ENCODE measurements around the gene ADAM8. TPM values are rescaled to one million over a fixed set of nuclear protein-coding genes. Genes with fewer than 3 reads are reported as not detected.
A peak's percentile ranks its signal among the peaks of the same experiment; 100 is the strongest.
"Not testable (repeated sequence)": the region's sequence is repeated elsewhere in the genome, so short reads cannot be mapped to it uniquely, and the experiment has no call there.

ADAM8 gene
- total RNA-seq, 4 donors from 2014 or later = 5.1 to 7.6 (median 5.9) TPM; not detected in 1

GRCh38 chr10:133324198-133324792 lies 47.6 kb upstream of the ADAM8 start:
- no peak for TF ChIP-seq POLR2A (IDR thresholded peaks at IDR 0.05)
- TF ChIP-seq, protein P1, sequence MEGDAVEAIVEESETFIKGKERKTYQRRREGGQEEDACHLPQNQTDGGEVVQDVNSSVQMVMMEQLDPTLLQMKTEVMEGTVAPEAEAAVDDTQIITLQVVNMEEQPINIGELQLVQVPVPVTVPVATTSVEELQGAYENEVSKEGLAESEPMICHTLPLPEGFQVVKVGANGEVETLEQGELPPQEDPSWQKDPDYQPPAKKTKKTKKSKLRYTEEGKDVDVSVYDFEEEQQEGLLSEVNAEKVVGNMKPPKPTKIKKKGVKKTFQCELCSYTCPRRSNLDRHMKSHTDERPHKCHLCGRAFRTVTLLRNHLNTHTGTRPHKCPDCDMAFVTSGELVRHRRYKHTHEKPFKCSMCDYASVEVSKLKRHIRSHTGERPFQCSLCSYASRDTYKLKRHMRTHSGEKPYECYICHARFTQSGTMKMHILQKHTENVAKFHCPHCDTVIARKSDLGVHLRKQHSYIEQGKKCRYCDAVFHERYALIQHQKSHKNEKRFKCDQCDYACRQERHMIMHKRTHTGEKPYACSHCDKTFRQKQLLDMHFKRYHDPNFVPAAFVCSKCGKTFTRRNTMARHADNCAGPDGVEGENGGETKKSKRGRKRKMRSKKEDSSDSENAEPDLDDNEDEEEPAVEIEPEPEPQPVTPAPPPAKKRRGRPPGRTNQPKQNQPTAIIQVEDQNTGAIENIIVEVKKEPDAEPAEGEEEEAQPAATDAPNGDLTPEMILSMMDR (IDR thresholded peaks at IDR 0.05) = no peak

GRCh38 chr10:133322064-133322709 lies 45.5 kb upstream of the ADAM8 start:
- H3K27me3 ChIP-seq = peaks cover 13 to 16% of the 10 kb centered on the region in 2 donors
- H3K36me3 ChIP-seq; H3K27ac ChIP-seq; H3K9me3 ChIP-seq; intact Hi-C loops (cut with DNase I; ENCODE audit: low total_unique reads); H3K4me1 ChIP-seq; H3K4me3 ChIP-seq; DNase-seq: not testable (repeated sequence)

More at GRCh38 chr10:133324198-133324792, 47.6 kb upstream of the ADAM8 start:
- no peaks in the 10 kb centered on the region for H3K4me1 ChIP-seq
- H3K27ac ChIP-seq = no peak overlapping the region
- H3K4me3 ChIP-seq = no peak overlapping the region
- H3K9me3 ChIP-seq = no peaks in the 10 kb centered on the region
- no peak for DNase-seq
- peaks cover 18 to 28% of the 10 kb centered on the region in 2 donors for H3K27me3 ChIP-seq
- intact Hi-C loops (cut with DNase I; ENCODE audit: low total_unique reads) = no loop called here
- no peaks in the 10 kb centered on the region for H3K36me3 ChIP-seq

DNA sequence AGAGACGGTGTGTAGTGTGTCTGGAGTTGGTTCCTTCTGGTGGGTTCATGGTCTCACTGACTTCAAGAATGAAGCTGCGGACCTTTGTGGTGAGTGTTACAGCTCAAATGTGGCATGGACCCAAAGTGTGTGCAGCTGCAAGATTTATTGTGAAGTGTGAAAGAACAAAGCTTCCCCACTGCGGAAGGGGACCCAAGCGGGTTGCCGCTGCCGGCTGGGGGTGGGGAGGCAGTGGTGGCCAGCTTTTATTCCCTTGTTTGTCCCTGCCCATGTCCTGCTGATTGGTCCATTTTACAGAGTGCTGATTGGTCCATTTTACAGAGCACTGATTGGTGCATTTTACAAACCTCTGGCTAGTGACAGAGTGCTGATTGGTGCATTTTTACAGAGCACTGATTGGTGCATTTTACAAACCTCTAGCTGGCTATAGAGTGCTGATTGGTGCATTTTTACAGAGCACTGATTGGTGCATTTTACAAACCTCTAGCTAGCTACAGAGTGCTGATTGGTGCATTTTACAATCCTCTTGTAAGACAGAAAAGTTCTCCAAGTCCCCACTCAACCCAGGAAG lies 44.3 kb upstream of the ADAM8 start:
- H3K4me1 ChIP-seq; H3K4me3 ChIP-seq; H3K9me3 ChIP-seq; intact Hi-C loops (cut with DNase I; ENCODE audit: low total_unique reads); H3K27ac ChIP-seq; DNase-seq; H3K27me3 ChIP-seq; H3K36me3 ChIP-seq: not testable (repeated sequence)

GRCh38 chr10:133318494-133319127 lies 41.9 kb upstream of the ADAM8 start:
- Histone ChIP-seq H3K9me3 (no peaks in the 10 kb centered on the region), H3K27ac (no peak overlapping the region), H3K4me3 (peak overlapping the region in 1 of 2 donors; percentile 17), H3K4me1 (no peaks in the 10 kb centered on the region), H3K36me3 (no peaks in the 10 kb centered on the region), H3K27me3 (no peaks in the 10 kb centered on the region)
- intact Hi-C loops (cut with DNase I; ENCODE audit: low total_unique reads) = no loop called here
- peak in 1 of 2 donors; percentile 40 for DNase-seq
- TF ChIP-seq, protein P1 (IDR thresholded peaks at IDR 0.05) = peak; percentile 33 to 48 (median 41)
- TF ChIP-seq POLR2A (IDR thresholded peaks at IDR 0.05) = no peak

- Histone ChIP-seq H3K4me1 (no peaks in the 10 kb centered on the region), H3K9me3 (no peaks in the 10 kb centered on the region), H3K4me3 (no peak overlapping the region), H3K27me3 (no peaks in the 10 kb centered on the region), H3K36me3 (no peaks in the 10 kb centered on the region), H3K27ac (no peak overlapping the region)
- DNase-seq = no peak
- intact Hi-C loops (cut with DNase I; ENCODE audit: low total_unique reads) = no loop called here
- TF ChIP-seq, protein P1 (IDR thresholded peaks at IDR 0.05) = no peak
- TF ChIP-seq POLR2A (IDR thresholded peaks at IDR 0.05) = no peak
Observed at GRCh38 chr10:133316732-133317131, 40.1 kb upstream of the ADAM8 start.

- H3K36me3 ChIP-seq = no peaks in the 10 kb centered on the region
- H3K4me1 ChIP-seq = no peaks in the 10 kb centered on the region
- H3K4me3 ChIP-seq = no peak overlapping the region
- no peaks in the 10 kb centered on the region for H3K27me3 ChIP-seq
- no peak overlapping the region for H3K27ac ChIP-seq
- intact Hi-C loops (cut with DNase I; ENCODE audit: low total_unique reads) = no loop called here
- no peak for DNase-seq
- no peaks in the 10 kb centered on the region for H3K9me3 ChIP-seq
- TF ChIP-seq, protein P1 (IDR thresholded peaks at IDR 0.05) = no peak
Observed at GRCh38 chr10:133316266-133316665, 39.6 kb upstream of the ADAM8 start.
